H1 (cell line): ENCODE measurements around the gene SLC43A3. TPM values are rescaled to one million over a fixed set of nuclear protein-coding genes. Genes with fewer than 3 reads are reported as not detected.

ENCODE experiments used
- CTCF ChIA-PET: fragments of 300-600 bp; sonication (Branson Sonifier 250); formaldehyde crosslinking; loops from one replicate; lab custom pipeline; 2021; ENCODE audit not compliant: partially characterized antibody; lab: Charles Lee
- POLR2A ChIA-PET: fragments of 300-600 bp; sonication (Branson Sonifier 250); formaldehyde crosslinking; loops from one replicate; lab custom pipeline; 2021; ENCODE audit warnings: inconsistent platforms; ENCODE audit not compliant: partially characterized antibody; lab: Charles Lee
- DNase-seq, 2 experiments: peaks; one replicate each; pipeline versions ENCODE4 v3.0.0 to v3.0.0-alpha.2; 2010 to 2022; ENCODE audit warnings: low spot score in 2 of 2, low read depth in 1 of 2, mixed read lengths in 1 of 2
- FAIRE-seq: peaks from 2 replicates; lab custom pipeline; 2011; peaks lifted over from hg19 to GRCh38; lab: Jason Lieb, UNC
- H2AFZ ChIP-seq: 2 replicates; pipeline ENCODE4 v1.8.1; 2012; ENCODE audit warnings: low read length, inconsistent platforms
- H2AK5ac ChIP-seq: 2 replicates; pipeline ENCODE4 v1.6.1; 2013; ENCODE audit warnings: low read depth, low read length
- H2BK120ac ChIP-seq: replicated peaks from 2 replicates; pipeline ENCODE3; 2013; ENCODE audit warnings: low read depth, low read length, inconsistent platforms
- H2BK12ac ChIP-seq: 2 replicates; pipeline ENCODE4 v1.6.1; 2013; ENCODE audit warnings: low read depth, low read length
- H2BK15ac ChIP-seq: 2 replicates; pipeline ENCODE4 v1.6.1; 2013; ENCODE audit warnings: low read length
- H2BK20ac ChIP-seq: 2 replicates; pipeline ENCODE4 v1.6.1; 2013; ENCODE audit warnings: low read length
- H2BK5ac ChIP-seq: 2 replicates; pipeline ENCODE4 v1.6.1; 2013; ENCODE audit warnings: low read depth, low read length
- H3K14ac ChIP-seq: 2 replicates; pipeline ENCODE4 v1.6.1; 2013; ENCODE audit warnings: inconsistent platforms; ENCODE audit not compliant: insufficient read length
- H3K18ac ChIP-seq: 2 replicates; pipeline ENCODE4 v1.6.1; 2013; ENCODE audit warnings: low read length; ENCODE audit errors: extremely low read depth
- H3K23ac ChIP-seq: 2 replicates; pipeline ENCODE4 v1.6.1; 2013; ENCODE audit warnings: inconsistent platforms; ENCODE audit not compliant: insufficient read length
- H3K23me2 ChIP-seq: 2 replicates; pipeline ENCODE4 v1.6.1; 2013; ENCODE audit warnings: low read depth, low read length
- H3K27ac ChIP-seq: 2 replicates; pipeline ENCODE4 v1.6.1; 2011; ENCODE audit warnings: low read depth, low read length, inconsistent platforms
- H3K27me3 ChIP-seq, 4 experiments: replicated peaks in 1 of 4; 1 replicate in 1 of 4; 2 replicates in 3 of 4; pipeline versions ENCODE4 v1.6.1 to v1.8.1; 2011 to 2013; ENCODE audit warnings: low read length in 3 of 4, mild to moderate bottlenecking in 3 of 4, inconsistent platforms in 2 of 4, mixed read lengths in 2 of 4, moderate library complexity in 1 of 4; ENCODE audit not compliant: control insufficient read depth in 3 of 4, insufficient read depth in 3 of 4; ENCODE audit errors: extremely low read depth in 1 of 4
- H3K36me3 ChIP-seq, 4 experiments: 2 replicates each; pipeline versions ENCODE4 v1.6.1 to v1.8.1; 2011 to 2013; ENCODE audit warnings: mild to moderate bottlenecking in 4 of 4, low read length in 3 of 4, moderate library complexity in 2 of 4, control low read depth in 1 of 4, inconsistent platforms in 1 of 4; ENCODE audit not compliant: insufficient read depth in 4 of 4, control insufficient read depth in 2 of 4
- H3K4ac ChIP-seq: replicated peaks from 2 replicates; pipeline ENCODE3; 2013; ENCODE audit warnings: low read length, low read depth, mixed read lengths, inconsistent platforms; ENCODE audit not compliant: insufficient read length
- H3K4me1 ChIP-seq, 4 experiments: replicated peaks in 1 of 4; 1 replicate in 1 of 4; 2 replicates in 3 of 4; pipeline versions ENCODE4 v1.6.1 to v1.8.1; 2011 to 2013; ENCODE audit warnings: low read length in 3 of 4, inconsistent platforms in 2 of 4, mixed read lengths in 1 of 4; ENCODE audit not compliant: insufficient read depth in 4 of 4, control insufficient read depth in 3 of 4
- H3K4me2 ChIP-seq, 2 experiments: 2 replicates each; pipeline versions ENCODE4 v1.6.1 to v1.8.1; 2011 to 2013; ENCODE audit warnings: low read depth in 2 of 2, low read length in 2 of 2, control low read depth in 1 of 2, inconsistent platforms in 1 of 2, mild to moderate bottlenecking in 1 of 2; ENCODE audit not compliant: insufficient read depth in 1 of 2
- H3K4me3 ChIP-seq, 4 experiments: fragments of 200-600, 300-600 bp in 1 of 4; sonication (generic), shearing (Covaris generic), sonication (Bioruptor Twin) in 1 of 4; 2 replicates each; pipeline versions ENCODE4 v1.5.1 to v1.8.1; 2011 to 2016; ENCODE audit warnings: low read length in 4 of 4, low read depth in 3 of 4, control low read depth in 2 of 4, inconsistent platforms in 2 of 4, mild to moderate bottlenecking in 2 of 4, mixed read lengths in 1 of 4, moderate library complexity in 1 of 4; ENCODE audit not compliant: insufficient read depth in 2 of 4; ENCODE audit errors: extremely low read depth in 1 of 4
- H3K56ac ChIP-seq: replicated peaks from 2 replicates; pipeline ENCODE3; 2013; ENCODE audit warnings: low read depth, mild to moderate bottlenecking, mixed read lengths, low read length, inconsistent platforms; ENCODE audit not compliant: insufficient read length
- H3K79me1 ChIP-seq: 2 replicates; pipeline ENCODE4 v1.6.1; 2013; ENCODE audit warnings: low read depth, low read length, control low read depth
- H3K79me2 ChIP-seq, 2 experiments: 2 replicates each; pipeline versions ENCODE4 v1.6.1 to v1.8.1; 2012 to 2013; ENCODE audit warnings: low read length in 2 of 2, mild to moderate bottlenecking in 2 of 2, inconsistent platforms in 1 of 2; ENCODE audit not compliant: insufficient read depth in 2 of 2, control insufficient read depth in 1 of 2
- H3K9ac ChIP-seq, 4 experiments: replicated peaks in 1 of 4; 1 replicate in 1 of 4; 2 replicates in 3 of 4; pipeline versions ENCODE4 v1.6.1 to v1.8.1; 2011 to 2013; ENCODE audit warnings: low read depth in 3 of 4, low read length in 3 of 4, control low read depth in 2 of 4, mild to moderate bottlenecking in 2 of 4, moderate library complexity in 2 of 4, inconsistent platforms in 1 of 4; ENCODE audit errors: extremely low read depth in 1 of 4
- H3K9me3 ChIP-seq, 2 experiments: 2 replicates each; pipeline versions ENCODE4 v1.6.1 to v1.8.1; 2012 to 2013; ENCODE audit warnings: mild to moderate bottlenecking in 2 of 2, moderate library complexity in 2 of 2, control low read depth in 1 of 2, inconsistent platforms in 1 of 2, low read depth in 1 of 2, low read length in 1 of 2, mixed read lengths in 1 of 2; ENCODE audit not compliant: insufficient read depth in 2 of 2
- H4K20me1 ChIP-seq, 2 experiments: replicated peaks in 1 of 2; 2 replicates each; pipeline versions ENCODE3 to v1.8.1; 2011 to 2013; ENCODE audit warnings: inconsistent platforms in 2 of 2, low read length in 2 of 2, mild to moderate bottlenecking in 1 of 2; ENCODE audit not compliant: insufficient read depth in 2 of 2, control insufficient read depth in 1 of 2
- H4K5ac ChIP-seq: 2 replicates; pipeline ENCODE4 v1.6.1; 2013; ENCODE audit warnings: low read length, low read depth, mixed read lengths, inconsistent platforms; ENCODE audit not compliant: insufficient read length
- H4K8ac ChIP-seq: 2 replicates; pipeline ENCODE4 v1.8.0; 2013; ENCODE audit warnings: mild to moderate bottlenecking, moderate library complexity, low read length, inconsistent platforms; ENCODE audit not compliant: insufficient read depth; ENCODE audit errors: extremely low read depth
- H4K91ac ChIP-seq: replicated peaks from 2 replicates; pipeline ENCODE3; 2013; ENCODE audit warnings: low read length, mixed read lengths, inconsistent platforms; ENCODE audit not compliant: insufficient read length
- ASH2L ChIP-seq: fragments of 200-600, 300-600 bp; sonication (generic); IDR thresholded peaks from one replicate; pipeline ENCODE4 v1.7.1; 2017; ENCODE audit warnings: low read length
- CHD2 ChIP-seq: IDR thresholded peaks from 2 replicates; pipeline ENCODE4 v1.6.1; 2012; ENCODE audit warnings: low read length, improper control_type of control experiment
- CREB1 ChIP-seq: IDR thresholded peaks from 2 replicates; pipeline ENCODE4 v1.6.1; 2012; ENCODE audit warnings: inconsistent platforms
- FOSL1 ChIP-seq: IDR thresholded peaks from 2 replicates; pipeline ENCODE4 v1.6.1; 2011; ENCODE audit warnings: mild to moderate bottlenecking, low read depth, low read length, moderate library complexity; ENCODE audit not compliant: insufficient read depth
- HDAC2 ChIP-seq, 2 experiments: fragments of 300-600 bp in 1 of 2; sonication (generic) in 1 of 2; IDR thresholded peaks; 2 replicates each; pipeline ENCODE4 v1.6.1; 2011 to 2012; ENCODE audit warnings: low read depth in 2 of 2, low read length in 2 of 2, mild to moderate bottlenecking in 2 of 2, moderate library complexity in 2 of 2, borderline replicate concordance in 1 of 2, inconsistent platforms in 1 of 2
- NANOG ChIP-seq: IDR thresholded peaks from 2 replicates; pipeline ENCODE4 v1.6.1; 2011; ENCODE audit warnings: low read length, low read depth, mild to moderate bottlenecking, inconsistent platforms; ENCODE audit not compliant: insufficient read depth, poor library complexity, severe bottlenecking
- NRF1 ChIP-seq: IDR thresholded peaks from 2 replicates; pipeline ENCODE4 v1.6.1; 2011; ENCODE audit warnings: mild to moderate bottlenecking, low read depth, low read length, improper control_type of control experiment
- RBBP5 ChIP-seq: IDR thresholded peaks from 2 replicates; pipeline ENCODE4 v1.7.1; 2012; ENCODE audit warnings: low read depth, mild to moderate bottlenecking, inconsistent platforms, low read length, moderate library complexity, borderline replicate concordance
- SAP30 ChIP-seq: fragments of 300-600 bp; sonication (generic); IDR thresholded peaks from 2 replicates; pipeline ENCODE4 v1.7.1; 2012; ENCODE audit warnings: low read length, moderate library complexity, mild to moderate bottlenecking, inconsistent platforms; ENCODE audit not compliant: insufficient read depth, insufficient replicate concordance
- SIN3A ChIP-seq, 2 experiments: IDR thresholded peaks in 1 of 2; conservative IDR thresholded peaks in 1 of 2; 2 replicates each; pipeline ENCODE4 v1.6.1; 2011 to 2012; ENCODE audit warnings: low read length in 2 of 2, improper control_type of control experiment in 1 of 2, low read depth in 1 of 2, mild to moderate bottlenecking in 1 of 2
- WGBS, 2 experiments: shearing (Covaris generic) in 1 of 2; methylation state at CpG; one replicate each; pipeline versions ENCODE4 v1.1.6 to v1.1.7; 2013 to 2015; ENCODE audit warnings: low lambda C conversion rate in 2 of 2, mixed read lengths in 2 of 2, inconsistent platforms in 1 of 2, low coverage in 1 of 2, missing lambda C conversion rate in 1 of 2; ENCODE audit not compliant: insufficient replicate concordance in 2 of 2, insufficient coverage in 1 of 2, insufficient read length in 1 of 2; ENCODE audit errors: extremely low coverage in 1 of 2, missing lambda C conversion rate in 1 of 2; 5-methylcytosine and 5-hydroxymethylcytosine counted together
- polyA plus RNA-seq, 7 experiments: library from polyadenylated mRNA; depleted of rRNA in 3 of 7; stranded (reverse) in 5 of 7; unstranded in 2 of 7; fragments of >200 nt in 5 of 7; fragments of 200-250 nt in 2 of 7; gene quantifications; 1 replicate in 5 of 7; 2 replicates in 1 of 7; 4 replicates in 1 of 7; pipeline versions ENCODE4 v1.2.1 to v1.2.3, GENCODE V29; 2011 to 2013; ENCODE audit warnings: missing spikeins in 2 of 7, mixed read lengths in 2 of 7
- total RNA-seq: library from RNA; stranded (reverse); fragmentation: NEBNext Ultra II Directional; extraction: Animal tissue kit (Norgen Biotek cat#: 25700); gene quantifications from 2 replicates; pipeline ENCODE4 v1.2.1, GENCODE V29; 2021

Gene SLC43A3
- total and polyA plus RNA-seq, 2 of the 8 experiments (the other 6 are each of a cell fraction or from before 2014, with no cell fraction given) = 31.8 to 67.8 TPM

DNA sequence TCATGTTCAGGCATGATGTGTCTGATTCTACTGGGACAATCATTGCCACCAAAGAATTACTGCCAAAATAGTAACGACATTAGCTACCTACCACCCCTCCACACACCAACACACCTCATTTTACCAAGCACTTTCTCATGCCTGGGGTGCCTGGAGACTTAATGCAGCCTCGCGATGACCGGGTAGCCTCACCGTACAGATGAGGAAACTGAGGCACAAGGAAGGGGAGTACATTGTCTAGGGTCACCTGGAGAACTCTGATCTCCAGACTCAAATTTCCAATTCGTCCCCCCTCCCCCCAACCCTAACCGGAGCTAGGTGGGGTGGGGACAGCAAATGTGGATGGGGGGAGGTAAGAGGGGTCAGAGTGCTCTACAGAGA lies 30.7 kb upstream of the SLC43A3 start:
- H3K4me1 ChIP-seq = peaks cover 0 to 24% (median 14%) of the 10 kb centered on the region in 4 experiments; a peak in 6 of 7 replicates
- POLR2A ChIA-PET = interaction anchor here (0.6 to 10.5 kb wide), 19 partner anchors 15 to 197 kb away, joined by 3 to 141 read pairs (median 5); partner anchors contain the start of genes SLC43A1, SSRP1, TIMM10 and YPEL4
- H3K23me2 ChIP-seq = peaks cover 24% of the 10 kb centered on the region
- H2BK12ac ChIP-seq = peak overlapping the region; percentile 98
- H3K14ac ChIP-seq = no peak overlapping the region
- H3K23ac ChIP-seq = no peak overlapping the region
- no peak overlapping the region; the same call in 1 of the 2 replicates for H2BK5ac ChIP-seq
- DNase-seq (no peak), FAIRE-seq (no peak)
- no peak overlapping the region for H2AFZ ChIP-seq
- 2% methylated on average over 7 of the region's 7 CpGs; no CpG with 5 or more reads in 1 of the 2 experiments for WGBS, 2 experiments
- CTCF ChIA-PET = interaction anchor here (0.7 to 14.0 kb wide), 46 partner anchors 8 to 1499 kb away, joined by 3 to 452 read pairs (median 4); partner anchors contain the start of genes P2RX3, PRG3, SERPING1 and SLC43A1
- no peak overlapping the region for H4K8ac ChIP-seq
- peak overlapping the region; percentile 89; the same call in 1 of the 2 replicates for H2BK15ac ChIP-seq
- no peak overlapping the region for H2BK120ac ChIP-seq
- H4K91ac ChIP-seq = no peak overlapping the region
- no peak overlapping the region; a peak in 1 of 7 replicates for H3K9ac ChIP-seq
- H3K9me3 ChIP-seq = no peaks in the 10 kb centered on the region
- H2BK20ac ChIP-seq = 0 out of 2 replicates have a peak overlapping the region, but pooled peaks have one; percentile 96
- H3K79me1 ChIP-seq = no peaks in the 10 kb centered on the region; the same call in 1 of the 2 replicates
- H3K79me2 ChIP-seq = peaks cover 0 to 13% of the 10 kb centered on the region in 2 experiments; a peak in 2 of 4 replicates
- no peaks in the 10 kb centered on the region for H3K36me3 ChIP-seq
- no peaks in the 10 kb centered on the region for H4K20me1 ChIP-seq
- peak overlapping the region; percentile 68; the same call in 1 of the 2 replicates for H3K18ac ChIP-seq
- H3K4me2 ChIP-seq = peak overlapping the region; percentile 84 to 99
- H3K4ac ChIP-seq = no peak overlapping the region
- peaks cover 8 to 35% (median 26%) of the 10 kb centered on the region in 4 experiments for H3K27me3 ChIP-seq
- H3K4me3 ChIP-seq = peak overlapping the region; percentile 62 to 97 (median 74); a peak in 7 of 8 replicates
- H3K56ac ChIP-seq = no peak overlapping the region
- H4K5ac ChIP-seq = no peak overlapping the region
- H2AK5ac ChIP-seq = no peak overlapping the region
- H3K27ac ChIP-seq = no peak overlapping the region
- no peak for TF ChIP-seq NANOG
- TF ChIP-seq HDAC2 (IDR thresholded peaks at IDR 0.05; ENCODE audit: borderline replicate concordance in 1 of 2, low read depth in 2 of 2, low read length in 2 of 2) = 0 out of 4 replicates have a peak, but pooled peaks of 1 of the 2 experiments have one; percentile 14
- peak; percentile 70 for TF ChIP-seq CHD2
- 0 out of 4 replicates have a peak, but pooled peaks of 1 of the 2 experiments have one; percentile 6 for TF ChIP-seq SIN3A (conservative IDR thresholded peaks at IDR 0.05 in 1 of 2, IDR thresholded peaks at IDR 0.05 in 1 of 2; ENCODE audit: low read depth in 1 of 2, low read length in 2 of 2)
- TF ChIP-seq FOSL1 = no peak
- TF ChIP-seq ASH2L = peak; percentile 31
- TF ChIP-seq SAP30 = no peak
- TF ChIP-seq NRF1 = no peak
- no peak for TF ChIP-seq CREB1
- no peak for TF ChIP-seq RBBP5
